Cardiac septum (tissue), 1 donor: Measurements from ENCODE around the gene TYMP. TPM values are rescaled to one million over a fixed set of nuclear protein-coding genes. Genes with fewer than 3 reads are reported as not detected.

Experiments used
- DNase-seq: peaks from one replicate; pipeline ENCODE4 v3.0.0-alpha.2; 2020; ENCODE audit warnings: low spot score
- intact Hi-C: fragments of 100-400 bp; cut with DNase I; formaldehyde crosslinking; loops from one replicate; pipeline ENCODE4 v1.14.0; 2022
- total RNA-seq: library from RNA; stranded (reverse); fragmentation: NEBNext Ultra II Directional; extraction: Animal tissue kit (Norgen Biotek cat#: 25700); gene quantifications from one replicate; pipeline ENCODE4 v1.2.1, GENCODE V29; 2021
- donor health status: DM: no; HTN: no; CAD: no.

Gene TYMP
- total RNA-seq, 1 donor from 2014 or later, result 18.3 TPM

DNA sequence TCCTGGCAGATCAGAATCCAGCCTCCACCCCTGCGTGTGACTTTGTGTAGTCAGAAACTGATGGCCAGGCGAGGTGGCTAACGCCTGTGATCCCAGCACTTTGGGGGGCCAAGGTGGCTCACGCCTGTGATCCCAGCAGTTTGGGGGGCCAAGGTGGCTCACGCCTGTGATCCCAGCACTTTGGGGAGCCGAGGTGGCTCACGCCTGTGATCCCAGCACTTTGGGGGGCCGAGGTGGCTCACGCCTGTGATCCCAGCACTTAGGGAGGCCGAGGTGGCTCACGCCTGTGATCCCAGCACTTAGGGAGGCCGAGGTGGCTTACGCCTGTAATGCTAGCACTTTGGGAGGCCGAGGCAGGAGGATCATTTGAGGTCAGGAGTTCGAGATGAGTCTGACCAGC lies 16.6 kb downstream of the TYMP start:
- DNase-seq, result no peak
- intact Hi-C loops, result no loop called here

DNA sequence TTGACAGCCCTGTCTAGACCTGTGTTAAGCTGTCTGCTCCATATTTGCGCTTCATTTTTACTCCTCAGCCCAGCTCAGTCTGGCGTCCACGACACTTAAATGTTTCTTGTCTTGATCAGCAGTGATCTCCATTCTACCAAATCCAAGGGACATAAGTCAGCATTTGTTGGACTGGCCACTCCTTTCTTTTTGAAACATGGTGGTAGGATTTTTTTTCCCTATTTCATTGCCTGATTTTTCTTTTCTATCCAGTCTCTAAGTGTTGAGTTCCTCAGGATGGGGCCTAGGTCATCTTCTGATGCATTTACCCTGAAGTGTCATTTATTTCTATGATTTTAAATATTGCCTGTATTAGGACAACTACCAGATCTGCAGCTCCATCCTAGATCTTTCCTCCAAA lies 20.9 kb downstream of the TYMP start:
- intact Hi-C loops, result loop anchor here (10.0 kb wide), 1 partner anchor 264 kb away; the partner anchor contains the start of gene TUBGCP6
- DNase-seq, result no peak

DNA sequence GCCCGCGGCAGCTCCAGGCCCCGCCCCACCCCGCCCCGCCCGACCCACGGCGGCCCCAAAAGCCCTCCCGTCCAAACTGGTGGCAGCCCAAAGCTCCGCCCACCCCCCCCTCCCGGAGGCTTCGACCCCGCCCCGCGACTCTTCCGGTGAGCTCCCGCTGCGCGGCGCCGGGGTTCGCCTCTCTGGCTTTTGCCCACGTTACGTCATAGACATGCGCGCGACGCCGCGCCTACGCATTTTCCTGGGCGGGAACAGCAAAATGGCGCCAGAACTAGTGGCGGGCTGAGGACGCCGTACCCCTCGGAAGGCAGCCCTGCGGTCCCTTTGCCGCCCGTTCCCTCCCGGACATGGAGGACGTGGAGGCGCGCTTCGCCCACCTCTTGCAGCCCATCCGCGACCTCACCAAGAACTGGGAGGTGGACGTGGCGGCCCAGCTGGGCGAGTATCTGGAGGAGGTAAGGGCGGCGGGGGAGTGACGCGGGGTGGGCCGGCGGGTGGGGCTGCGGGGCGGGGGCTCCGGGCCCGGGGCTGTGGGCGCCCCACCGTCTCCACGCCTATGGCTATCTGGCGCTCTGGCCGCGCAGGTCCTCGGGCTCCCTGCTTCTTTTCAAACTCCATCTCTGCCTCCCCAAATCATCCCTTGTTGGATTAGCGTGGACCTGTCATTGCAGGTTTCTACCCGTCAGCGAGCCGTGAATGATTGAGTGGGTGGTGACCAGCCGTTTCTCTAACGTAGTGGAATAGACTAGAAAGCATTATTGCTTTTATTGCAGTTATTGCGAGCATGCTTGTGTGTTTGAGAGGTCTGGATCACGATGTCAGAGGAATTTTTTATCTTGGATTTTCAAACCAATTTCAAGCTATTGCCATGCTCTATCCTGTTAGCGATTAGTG lies 21.6 kb downstream of the TYMP start, which contains the start of gene NCAPH2:
Gene NCAPH2 (plus strand): TSS at position 234 of the 894 bp plus-strand sequence. CDS start 114 bp downstream, at position 348.
- intact Hi-C loops, result loop anchor here (10.0 kb wide), 1 partner anchor 263 kb away; the partner anchor contains the start of gene TUBGCP6

DNA sequence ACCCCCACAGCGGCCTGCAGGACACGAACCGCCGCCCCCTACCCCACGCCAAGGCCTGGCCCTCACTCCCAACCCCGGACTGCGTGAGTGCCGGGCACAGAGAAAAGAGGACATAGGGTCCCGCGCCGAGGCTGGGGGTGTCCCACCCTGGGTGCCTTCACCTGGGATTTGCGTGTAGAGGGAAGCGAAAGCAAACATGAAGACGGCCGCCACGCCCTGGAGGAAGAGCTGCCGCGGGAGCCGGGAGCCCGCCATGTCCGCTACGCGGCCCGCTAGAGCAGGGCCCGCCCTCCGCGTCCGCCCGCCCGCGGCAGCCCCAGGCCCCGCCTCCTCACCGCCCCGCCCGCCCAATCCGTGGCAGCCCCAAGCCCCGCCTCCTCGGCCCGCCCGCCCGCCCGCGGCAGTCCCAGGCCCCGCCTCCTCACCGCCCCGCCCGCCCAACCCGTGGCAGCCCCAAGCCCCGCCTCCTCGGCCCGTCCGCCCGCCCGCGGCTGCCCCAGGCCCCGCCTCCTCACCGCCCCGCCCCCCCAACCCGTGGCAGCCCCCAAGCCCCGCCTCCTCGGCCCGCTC lies 22.3 kb downstream of the TYMP start, which contains the start of gene LMF2:
Gene LMF2 (minus strand): TSS at position 282 of the 570 bp plus-strand sequence. CDS start 27 bp downstream, at position 255.
- intact Hi-C loops, result loop anchor here (10.0 kb wide), 1 partner anchor 263 kb away; the partner anchor contains the start of gene TUBGCP6
- DNase-seq, result peak; percentile 97

More for the DNA sequence above, 21.6 kb downstream of the TYMP start, which contains the start of gene NCAPH2:
- peak; percentile 98 for DNase-seq

DNA sequence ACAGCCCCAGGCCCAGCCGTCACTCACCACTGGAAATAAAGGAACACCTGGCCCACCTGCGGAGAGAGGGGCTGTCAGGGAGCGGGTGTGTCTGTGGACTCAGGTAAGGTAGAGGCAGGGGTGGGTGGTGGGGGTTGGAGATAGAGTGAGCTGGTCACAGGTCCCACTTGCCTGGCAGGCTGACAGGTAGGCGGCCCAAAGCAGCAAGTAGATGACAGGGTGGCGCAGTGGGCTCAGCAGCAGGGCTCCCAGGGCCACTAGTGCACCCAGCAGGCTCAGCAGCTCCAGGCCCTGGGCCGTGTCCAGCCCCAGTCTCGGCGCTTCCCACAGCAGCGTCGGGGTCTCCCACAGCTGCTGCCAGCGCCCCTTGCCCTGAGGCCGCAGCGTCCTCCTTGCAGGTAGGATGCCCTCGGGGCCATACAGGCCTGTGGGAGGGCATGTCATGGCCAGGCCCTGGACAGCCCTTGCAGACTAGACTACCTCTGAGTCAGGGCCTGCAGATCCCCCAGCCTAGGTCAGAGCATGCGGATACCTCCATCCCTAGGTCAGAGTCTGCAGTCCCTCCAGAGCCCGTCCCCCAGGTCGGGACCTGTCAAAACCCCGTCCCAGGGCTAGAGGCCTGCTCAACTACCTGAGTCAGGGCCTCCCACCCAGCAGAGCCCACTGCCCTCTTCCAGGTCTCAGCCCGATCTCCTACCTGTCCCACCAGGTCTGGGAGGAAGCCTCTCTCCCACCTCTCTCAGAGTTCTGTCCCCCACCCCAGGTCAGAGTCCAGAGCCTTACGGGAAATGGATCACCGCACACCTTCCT lies 23.0 kb downstream of the TYMP start:
- intact Hi-C loops, result loop anchor here (10.0 kb wide), 1 partner anchor 262 kb away; the partner anchor contains the start of gene TUBGCP6
- no peak for DNase-seq

DNA sequence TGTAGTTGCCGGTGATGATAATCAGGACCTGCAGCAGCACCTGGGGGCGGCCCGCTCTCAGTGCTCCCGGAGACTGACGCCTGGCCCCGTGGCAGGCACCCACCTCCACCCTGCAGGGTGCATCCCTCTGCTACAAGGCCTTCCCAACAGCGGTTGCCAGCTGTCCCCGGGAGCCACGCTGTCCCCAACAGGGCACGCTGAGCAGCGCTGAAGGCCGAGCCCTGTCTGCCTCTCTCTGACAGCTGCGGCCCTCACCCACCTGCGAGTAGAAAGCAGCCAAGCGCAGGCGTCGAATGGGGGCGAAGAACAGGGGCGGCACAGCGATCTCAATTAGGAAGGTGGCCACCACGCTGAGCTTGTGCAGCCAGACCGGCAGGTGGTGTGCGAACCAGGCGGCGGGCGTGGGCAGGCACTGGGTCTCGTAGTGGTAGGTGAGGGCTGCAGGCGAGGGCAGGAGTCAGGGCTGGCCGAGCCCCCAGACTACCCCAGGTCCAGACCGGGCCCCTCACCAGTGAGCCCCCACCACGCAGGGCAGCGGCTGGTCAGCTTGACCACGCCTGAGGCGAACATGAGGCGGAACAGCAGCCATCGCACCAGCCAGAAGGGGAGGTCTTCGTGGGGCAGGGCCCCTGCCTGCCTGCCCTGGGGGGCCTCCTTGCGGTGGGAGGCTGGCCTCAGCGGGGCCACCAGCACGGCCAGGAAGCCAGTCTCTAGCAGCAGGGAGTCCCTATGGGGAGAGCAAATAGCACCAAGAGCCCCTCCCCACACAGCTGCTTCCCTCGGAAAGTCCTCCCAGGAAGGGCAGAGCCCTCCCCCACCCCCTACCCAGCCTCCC lies 23.8 kb downstream of the TYMP start:
- DNase-seq, result no peak
- intact Hi-C loops, result loop anchor here (10.0 kb wide), 1 partner anchor 261 kb away; the partner anchor contains the start of gene TUBGCP6

DNA sequence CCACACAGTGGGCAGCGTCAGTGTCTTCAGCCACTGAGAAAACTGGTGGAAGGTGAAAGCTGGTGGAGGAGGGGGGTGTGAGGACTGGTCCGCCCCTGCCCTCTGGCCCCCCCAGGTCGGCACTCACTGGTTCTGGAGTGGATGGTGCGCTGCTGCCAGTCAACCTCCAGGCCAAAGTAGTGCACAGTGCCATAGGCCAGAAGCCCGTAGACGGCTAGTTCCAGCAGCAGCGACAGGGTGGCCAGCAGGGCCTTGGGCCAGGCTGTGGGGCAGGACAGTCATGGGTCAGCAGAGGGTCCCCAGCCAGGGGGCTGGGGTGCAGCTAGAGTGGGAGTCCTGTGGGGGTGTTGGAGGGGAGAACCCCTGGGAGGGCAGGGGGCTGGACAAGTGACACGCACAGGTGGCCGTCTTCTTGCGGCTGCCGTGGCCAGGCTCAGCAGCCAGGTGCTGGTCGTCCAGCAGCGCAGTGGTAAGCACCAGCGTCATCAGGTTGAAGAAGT lies 24.5 kb downstream of the TYMP start:
- no peak for DNase-seq

DNA sequence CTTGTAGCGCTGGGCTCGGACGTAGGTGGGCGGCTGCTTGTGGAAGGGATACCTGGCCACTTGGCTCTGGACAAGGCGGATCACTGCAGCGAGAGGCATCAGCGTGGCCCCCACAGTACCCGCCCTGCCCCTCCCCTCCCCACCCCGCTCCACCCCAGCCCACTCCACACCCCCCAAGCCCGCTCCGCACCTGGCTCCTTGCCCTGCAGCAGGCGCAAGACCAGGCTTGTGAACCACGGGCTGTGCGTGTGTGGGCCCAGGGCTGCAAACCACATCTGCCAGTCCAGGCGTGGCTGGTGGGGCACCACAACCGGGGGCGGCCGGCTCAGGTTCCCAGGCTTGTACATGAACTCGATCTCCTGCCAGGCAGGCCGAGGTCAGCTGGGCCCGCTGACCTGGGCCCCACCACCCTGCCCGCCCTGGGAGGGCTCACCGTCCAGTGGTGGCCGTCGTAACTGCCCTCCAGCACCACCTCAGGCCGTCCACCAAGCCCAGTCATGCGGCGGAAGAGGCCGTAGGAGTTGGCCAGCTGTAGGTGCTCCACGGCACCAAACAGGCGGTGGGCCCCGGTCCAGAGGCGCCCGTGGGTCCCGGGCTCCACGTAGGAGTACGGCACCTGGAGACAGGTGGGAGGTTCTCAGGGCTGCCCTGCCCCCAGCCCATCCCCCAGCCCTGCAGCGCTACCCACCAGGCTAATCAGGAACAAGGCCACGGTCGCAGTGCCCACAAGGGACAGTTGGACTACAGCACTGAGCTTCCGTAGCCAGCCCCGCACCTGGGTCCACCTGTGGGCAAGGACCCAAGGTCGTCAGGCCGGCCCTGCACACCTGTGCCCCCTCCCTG lies 25.2 kb downstream of the TYMP start:
- no peak for DNase-seq
- intact Hi-C loops, result loop anchor here (10.0 kb wide), 1 partner anchor 260 kb away; the partner anchor contains the start of gene TUBGCP6

More for the DNA sequence above, 24.5 kb downstream of the TYMP start:
- intact Hi-C loops, result loop anchor here (10.0 kb wide), 1 partner anchor 261 kb away; the partner anchor contains the start of gene TUBGCP6

DNA sequence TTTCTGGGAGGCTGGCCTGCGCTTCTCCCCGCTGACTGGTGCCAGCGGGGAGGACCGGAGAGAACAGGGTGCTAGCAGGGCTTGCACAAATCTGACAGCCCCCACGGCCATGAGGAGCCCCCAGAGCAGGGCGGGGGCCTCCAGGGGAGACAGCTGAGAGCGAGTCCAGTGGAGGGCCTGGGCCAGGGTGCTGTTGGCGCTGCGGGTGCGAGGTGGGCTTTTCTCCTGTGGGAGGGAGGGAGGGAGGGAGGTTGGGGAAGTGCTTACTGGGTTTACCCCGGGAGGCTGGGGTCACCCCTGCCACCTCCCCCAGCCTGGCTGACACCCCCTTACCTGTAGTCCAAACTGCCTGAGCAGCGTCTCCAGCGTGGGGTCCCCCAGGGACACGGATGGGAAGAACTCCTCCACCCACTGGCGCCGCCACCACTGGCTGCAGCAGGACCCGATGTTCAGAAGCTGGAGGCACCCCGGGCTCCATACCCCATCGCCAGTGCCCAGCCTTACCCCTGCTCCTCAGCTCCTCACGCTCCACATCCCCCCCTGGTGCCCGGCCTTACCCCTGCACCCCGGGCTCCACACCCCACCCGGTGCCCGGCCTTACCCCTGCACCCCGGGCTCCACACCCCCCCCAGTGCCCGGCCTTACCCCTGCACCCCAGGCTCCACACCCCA lies 26.2 kb downstream of the TYMP start:
- intact Hi-C loops, result loop anchor here (10.0 kb wide), 1 partner anchor 259 kb away; the partner anchor contains the start of gene TUBGCP6

DNA sequence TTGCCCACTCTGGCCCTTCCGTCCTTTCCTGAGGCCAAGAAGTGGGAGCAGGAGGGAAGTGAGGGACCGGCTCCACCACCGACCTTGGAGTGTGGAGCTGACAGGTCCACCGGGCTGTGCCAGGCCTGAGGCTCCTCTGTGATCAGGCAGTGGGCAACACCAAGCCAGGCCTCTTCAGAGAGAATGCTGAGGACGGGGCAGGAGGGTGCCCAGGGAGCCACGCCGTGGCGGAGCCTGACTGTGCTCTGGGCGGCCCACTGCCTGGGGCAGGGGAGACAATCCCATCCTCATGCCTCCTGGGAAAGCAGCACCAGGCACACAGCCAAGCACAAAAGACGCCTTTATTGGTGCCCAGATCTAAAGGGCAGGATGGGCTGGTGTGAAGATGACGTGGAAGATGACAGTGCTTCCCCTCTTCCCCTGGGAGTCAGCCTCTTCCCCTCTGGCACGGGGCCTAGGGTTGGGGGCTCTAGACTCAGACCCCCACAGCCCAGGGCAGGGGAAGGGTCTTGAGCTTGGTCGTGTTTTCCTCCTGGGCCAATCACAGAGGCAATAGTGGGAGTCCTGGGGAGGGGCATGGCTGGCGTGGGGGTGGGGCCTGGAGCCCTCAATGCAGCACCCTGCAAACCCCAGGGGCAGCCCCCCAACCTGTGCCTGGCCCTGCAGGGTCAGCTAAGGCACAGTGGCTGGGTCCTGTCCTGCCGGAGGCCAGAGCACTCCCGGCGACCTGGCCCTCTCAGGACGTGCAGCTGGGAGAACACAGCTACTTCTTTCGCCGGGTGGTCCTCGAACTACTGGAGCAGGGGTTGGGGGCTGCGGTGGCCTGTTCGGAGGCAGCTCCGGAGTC lies 27.0 kb downstream of the TYMP start:
- intact Hi-C loops, result loop anchor here (10.0 kb wide), 1 partner anchor 258 kb away; the partner anchor contains the start of gene TUBGCP6
- DNase-seq, result no peak

More for the DNA sequence above, 26.2 kb downstream of the TYMP start:
- DNase-seq, result no peak

DNA sequence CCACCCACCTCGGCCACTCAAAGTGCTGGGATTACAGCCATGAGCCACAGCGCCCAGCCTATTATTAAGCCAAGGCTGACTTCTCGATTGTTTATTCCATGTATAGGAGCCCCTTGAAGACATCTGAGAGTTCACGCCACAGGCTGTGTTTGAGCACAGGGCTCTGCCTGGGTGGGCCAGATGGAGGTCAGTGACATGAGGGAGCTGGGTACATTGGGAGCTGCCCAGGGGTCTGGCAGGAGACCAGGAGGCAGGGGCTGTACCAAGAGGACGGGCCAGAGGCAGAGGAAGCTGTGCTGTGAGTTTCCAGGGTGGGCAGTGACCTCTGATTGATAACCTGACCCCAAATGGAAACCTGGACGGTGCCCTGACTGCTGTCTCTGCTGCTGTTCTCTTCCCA lies 27.7 kb downstream of the TYMP start:
- intact Hi-C loops, result loop anchor here (10.0 kb wide), 1 partner anchor 257 kb away; the partner anchor contains the start of gene TUBGCP6
- DNase-seq, result no peak

DNA sequence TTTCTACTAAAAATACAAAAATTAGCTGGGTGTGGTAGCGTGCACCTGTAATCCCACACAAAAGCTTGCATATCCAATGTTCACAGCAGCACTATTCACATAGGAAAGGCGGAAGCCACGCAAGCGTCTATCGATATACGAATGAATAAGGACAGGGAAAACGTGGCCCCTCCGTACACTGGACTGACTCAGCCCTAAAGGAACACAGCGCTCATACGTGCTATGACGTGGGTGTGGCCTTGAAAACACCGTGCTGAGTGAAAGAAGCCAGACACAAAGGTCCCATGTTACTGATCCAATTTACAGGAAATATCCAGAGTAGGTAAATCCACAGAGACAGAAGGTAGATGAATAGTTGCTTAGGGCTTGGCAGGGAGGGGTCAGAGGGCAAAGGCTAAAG lies 29.4 kb downstream of the TYMP start:
- DNase-seq, result no peak
- intact Hi-C loops, result loop anchor here (10.0 kb wide), 1 partner anchor 256 kb away; the partner anchor contains the start of gene TUBGCP6

DNA sequence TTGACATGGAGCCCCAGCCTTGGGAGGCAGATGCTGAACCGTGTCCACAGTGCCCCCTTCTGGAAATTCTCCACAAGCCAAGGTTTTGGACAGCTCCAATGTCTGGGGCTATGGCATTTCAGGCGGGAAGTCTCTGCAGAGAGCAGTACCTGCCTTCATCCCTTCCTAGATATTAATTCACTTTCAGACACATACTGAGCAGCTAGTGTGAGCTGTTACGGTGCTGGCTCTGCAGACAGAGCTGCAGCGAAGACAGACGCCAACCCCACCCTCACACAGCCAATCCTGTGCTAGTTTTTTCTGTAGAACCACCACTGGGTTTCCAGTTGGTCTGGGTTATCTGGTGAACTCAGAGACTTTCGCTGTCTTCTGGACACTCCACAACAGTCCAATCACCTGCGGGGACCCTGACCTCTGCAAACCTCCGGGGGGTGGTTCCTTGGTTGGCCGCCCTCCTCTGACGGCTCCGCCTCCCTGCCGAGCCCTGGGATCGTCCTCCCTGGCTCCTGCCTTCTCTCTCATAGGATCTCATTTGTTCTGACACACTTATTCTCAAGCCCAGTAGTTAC lies 31.4 kb downstream of the TYMP start:
- no peak for DNase-seq
- intact Hi-C loops, result no loop called here

DNA sequence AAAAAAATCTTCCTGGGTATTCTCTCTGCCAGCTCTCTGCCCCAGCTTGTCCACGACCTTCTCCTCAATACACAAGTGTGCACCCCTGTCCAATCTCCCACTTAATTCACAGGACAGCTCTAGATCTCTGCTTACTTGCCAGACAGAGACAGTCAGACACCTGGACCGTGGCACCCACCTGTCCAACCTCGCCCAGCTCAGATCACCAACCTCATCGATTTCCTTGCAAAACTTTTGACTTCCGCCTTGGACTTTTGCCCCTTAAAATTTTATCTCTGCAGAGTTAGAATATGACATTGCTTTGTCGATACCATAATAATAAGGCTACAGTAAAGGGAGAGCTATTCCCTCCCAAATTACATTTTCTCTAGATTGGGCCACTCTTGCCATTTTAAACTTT lies 32.7 kb downstream of the TYMP start:
- DNase-seq, result no peak
- intact Hi-C loops, result no loop called here
